GM19438 (cell line): ENCODE results near the gene URAD.

Experiments used
- ATAC-seq: cut with Tn5 transposase; IDR thresholded peaks from one replicate; pipeline ENCODE4 v1.9.1; 2021; ENCODE audit warnings: low read depth; ENCODE audit not compliant: unreplicated experiment

URAD gene

DNA sequence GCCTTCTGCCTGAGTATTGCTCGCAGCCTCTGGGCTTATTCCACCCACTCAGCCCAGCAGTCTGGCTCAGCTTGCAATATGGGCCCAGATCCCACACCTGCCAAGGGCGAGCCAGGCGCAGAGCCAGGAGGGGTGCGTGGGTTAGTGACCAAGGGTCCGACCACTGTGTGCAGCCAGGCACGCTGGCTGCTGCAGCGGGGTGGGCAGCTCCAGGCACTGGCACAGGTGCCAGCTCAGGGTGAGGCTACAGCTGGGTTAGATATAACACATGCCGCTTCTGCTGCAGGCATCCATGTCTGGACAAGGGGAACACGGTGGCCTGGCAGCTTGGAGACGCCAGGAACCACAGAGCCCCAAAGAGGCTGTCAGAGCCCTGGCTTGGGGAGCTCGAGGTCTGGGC, 12.6 kb upstream of the URAD start:
- no peak for ATAC-seq

DNA sequence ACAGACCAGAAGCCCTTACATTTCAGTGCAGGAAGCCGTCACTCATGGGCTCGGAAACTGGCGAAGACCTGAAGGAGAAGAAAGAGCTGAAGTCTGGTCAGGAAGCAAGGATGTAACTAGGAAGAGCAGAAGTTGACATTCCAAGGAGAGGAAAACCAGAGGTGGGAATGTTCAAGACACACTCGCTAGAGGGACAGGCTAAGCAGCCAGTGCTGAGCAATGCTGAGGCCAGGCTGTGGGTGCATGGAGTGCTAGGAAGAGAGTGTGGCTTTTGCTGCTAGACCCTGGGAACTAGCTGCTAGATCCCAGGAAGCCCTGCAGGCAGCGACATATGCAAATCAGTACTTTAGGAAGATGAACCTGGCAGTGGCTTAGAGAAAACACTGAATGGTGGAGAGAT, 12.1 kb upstream of the URAD start:
- ATAC-seq, result no peak

DNA sequence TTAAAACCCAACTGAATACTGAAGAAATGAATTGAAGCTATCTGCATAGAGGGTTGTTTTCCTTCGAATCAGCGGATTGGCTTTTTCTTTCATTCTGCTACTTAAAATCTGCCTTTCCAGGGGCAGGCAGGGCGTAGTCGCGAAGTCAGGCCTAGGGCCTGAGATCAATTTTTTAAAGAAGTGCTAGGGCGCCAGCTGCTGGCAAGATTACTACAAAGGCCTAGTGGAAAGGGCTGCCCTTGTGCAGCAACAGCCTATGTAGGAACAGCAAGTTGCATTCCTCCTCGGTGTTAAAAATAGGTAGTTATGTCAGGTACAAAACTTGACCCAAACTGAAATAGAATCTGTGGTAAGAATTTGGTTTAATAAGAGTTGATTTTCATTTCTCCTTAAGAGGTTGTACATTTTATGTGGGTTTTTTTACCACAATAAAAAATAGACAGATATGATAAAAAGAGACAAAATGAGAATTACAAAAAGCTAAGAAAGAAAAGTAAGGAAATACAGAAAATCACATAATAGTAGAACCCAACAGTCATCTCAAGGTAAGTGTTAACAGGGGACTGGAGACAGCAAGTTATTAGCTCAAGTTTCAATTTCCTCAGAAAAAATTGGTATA, 9.5 kb upstream of the URAD start:
- ATAC-seq, result no peak

DNA sequence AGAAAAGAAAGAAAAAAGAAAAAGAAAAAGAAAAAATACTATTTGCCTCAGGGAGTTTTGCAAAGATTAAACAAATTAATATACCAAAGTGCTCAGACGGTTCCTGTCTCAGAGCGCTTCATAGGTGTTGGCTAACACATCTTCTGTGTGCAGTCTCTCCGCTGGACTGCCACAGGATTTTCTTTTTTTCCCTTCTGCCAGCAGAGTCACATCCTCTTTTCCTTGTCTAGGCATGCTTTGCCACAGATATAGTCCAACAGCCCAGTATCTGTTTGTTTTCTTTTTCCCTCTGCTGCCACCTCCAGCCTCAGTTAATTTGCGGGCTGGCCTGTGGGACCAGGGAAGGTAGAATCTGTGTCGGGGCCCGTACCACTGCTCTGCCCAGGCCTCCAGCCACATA, 3.4 kb upstream of the URAD start:
- ATAC-seq, result no peak

DNA sequence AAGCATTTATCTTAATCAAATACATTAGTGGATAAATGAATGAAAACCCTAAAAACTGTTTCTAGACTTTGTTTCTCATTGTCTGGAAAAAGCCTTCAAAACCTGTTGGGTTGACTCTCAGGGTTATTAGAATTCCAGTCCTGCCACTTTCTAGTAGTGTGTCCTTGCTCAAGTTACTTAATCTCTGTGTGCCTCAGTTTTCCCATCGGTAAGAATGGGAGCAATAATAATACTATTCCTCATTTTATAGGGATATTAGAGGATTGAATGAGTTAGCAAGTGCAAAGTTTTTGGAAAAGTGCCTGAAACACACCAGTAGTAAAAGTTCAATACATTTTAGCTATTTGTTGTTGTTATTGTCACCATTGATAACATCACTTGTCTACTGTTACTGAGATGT, 2.9 kb downstream of the URAD start:
- ATAC-seq, result no peak

DNA sequence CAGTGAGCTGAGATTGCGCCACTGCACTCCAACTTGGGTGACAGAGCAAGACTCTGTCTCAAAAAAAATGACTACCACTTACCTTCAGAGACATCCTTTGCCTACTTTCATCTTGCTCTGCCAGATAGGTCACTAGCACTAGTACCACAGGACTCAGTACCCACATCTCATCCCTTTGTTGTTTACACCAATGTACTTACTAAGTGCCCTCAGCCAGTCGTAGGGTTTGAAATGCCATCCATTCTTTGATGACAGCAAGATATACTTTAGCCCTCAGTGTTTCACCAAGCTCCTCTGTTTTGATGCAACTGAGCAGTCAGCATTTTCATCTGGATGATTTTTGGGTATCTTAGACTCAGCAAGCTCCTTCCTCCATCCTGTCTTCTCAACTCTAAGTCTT, 6.1 kb downstream of the URAD start:
- no peak for ATAC-seq

DNA sequence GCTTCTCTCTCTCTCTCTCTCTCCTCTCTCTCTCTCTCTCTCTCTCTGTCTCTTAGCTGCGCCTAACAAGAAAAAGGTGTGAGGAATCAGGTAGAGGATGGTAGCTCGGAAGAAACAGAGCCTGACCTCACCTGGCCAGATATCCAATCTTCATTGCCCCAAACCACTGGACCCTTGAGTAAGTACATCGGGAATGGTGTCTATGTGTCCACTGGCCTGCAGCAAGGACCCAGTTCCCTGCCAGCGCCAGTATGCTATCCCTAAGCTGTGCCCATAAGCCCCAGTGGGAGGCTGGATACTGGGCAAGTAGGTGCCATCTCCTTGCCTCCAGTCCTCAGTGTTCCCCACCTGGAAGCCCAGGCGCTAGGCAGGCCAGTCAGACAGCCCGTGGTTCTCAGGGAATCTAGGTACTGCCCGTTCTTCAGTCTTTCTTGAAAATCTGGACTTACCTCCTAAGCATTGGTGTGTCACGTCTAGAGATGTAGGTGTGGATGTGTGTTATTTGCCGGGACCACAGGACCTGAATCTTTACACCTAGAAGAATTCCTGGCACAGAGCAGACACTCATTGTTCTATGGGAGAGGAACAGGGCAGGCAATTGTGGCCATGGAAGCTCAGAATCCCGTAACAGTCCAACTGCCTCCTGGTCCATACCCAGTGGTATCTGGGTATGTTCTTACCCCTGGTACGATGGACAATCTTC, 7.3 kb downstream of the URAD start:
- ATAC-seq, result no peak

DNA sequence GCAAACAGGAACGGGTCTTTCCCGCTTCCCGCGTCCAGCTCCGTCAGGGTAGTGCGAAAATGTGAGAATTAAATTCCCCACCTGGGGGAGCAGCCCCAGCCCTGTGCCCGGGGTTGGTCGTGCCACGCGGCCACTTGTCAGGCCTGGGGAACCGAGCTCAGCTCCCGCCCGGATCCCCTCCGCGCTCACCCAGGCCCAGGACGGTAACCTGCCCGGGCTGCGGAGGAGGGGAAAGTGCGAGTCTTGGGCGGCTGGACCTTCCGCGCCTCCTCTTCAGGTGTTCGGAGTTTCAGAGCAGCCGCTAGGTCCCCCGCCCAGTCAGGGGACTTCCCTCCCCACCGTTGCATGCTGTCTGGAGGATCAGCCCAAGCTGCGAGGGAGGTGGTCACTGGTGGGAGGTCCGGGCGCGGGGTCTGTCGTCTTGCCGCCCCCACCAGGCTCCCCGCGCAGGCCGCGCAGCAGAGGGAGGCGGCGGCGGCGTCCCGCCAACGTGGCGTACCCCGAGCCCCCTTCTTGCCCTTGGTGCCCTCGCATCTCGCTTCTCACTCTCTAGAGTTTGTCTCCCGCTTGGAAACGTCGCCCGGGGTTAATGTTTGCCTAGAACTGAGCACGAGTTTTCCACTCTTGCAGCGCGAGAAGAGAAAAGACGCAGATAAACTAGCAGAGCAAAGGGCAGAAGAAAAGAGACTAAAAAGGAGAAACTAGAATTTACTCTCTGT, 8.1 kb downstream of the URAD start:
- ATAC-seq, result no peak

DNA sequence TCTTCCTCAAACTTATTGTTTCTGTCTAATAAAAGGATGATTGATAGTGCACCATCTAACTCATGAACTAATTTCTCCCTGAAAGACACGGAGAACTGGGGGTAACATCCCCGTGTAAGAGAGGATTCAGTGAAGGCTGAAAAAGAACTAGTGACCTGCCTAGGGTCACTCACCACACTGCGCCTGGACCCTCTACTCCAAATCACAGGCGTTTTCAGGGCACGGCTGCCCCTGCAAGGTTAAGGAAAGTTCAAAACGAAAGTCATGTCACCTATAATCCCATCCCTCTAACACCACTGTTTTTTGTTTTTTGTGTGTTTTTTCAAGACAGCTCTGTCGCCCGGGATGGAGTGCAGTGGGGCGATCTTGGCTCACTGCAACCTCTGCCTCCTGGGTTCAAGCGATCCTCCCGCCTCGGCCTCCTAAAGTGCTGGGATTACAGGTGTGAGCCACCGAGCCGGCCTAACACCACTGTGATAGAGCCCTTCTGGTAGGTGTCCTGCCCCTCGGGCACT, 8.7 kb downstream of the URAD start:
- no peak for ATAC-seq

DNA sequence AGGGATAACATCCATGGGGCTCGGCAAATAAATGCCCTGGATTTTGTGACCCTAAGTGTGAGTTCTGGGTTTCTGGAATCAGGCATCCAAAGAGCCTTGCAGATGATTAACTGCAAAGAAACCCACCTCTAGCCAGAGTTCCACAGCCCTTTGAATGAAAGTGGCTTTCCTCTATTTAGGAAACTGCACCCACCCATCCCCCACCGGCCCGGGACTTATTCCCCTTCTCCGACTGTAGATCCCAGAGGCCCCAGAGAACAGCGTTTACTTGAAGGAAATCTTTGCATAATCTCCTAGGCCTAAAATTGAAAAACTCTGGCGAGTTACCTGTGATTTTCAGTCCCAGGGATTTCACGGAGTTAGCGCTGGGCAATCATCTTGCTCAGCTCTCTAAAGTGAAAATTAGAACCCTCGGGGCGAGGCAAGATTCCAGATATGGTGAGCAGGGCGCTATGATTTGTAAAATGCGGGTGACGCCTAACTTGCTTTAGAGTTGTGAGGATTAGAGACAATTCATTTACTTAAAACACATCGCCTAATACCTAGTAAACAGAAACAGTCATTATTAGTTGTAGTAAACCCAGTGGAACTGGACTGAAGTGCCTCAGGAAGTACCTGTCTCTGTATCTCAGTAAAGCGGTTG, 9.4 kb downstream of the URAD start:
- ATAC-seq, result no peak

DNA sequence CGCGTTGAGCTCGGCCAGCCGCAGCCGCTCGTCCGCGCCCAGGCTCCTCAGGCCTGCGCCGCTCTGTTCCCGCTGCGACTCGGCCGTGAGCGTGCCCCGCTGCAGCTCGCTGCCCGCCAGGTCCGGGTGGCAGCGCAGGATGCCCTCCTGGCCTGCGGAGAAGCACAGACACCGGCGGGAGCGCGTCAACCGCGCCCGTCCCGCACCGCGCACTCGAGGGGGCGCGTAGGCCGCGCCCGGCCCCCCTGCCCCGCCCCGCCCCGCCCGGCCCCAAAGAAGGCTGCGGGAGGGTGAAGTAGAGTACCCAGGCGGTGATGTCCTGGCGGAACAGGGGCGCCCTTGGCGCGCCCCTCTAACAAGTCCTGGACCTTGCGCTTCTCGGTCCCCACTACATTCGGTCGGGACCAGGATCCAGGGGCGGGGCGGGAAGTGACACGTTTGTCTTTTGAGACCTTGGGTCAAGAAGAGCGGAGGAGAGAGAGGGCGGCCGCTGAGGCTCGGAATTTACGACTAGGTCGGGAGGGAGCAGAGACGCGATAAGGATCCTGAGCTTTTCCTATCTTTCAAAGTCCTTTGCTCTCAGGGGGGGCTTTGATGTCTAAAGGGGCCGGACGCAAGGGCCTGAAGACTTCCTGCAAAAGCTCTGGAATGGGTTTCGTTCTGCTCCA, 10.1 kb downstream of the URAD start:
- ATAC-seq, result no peak

DNA sequence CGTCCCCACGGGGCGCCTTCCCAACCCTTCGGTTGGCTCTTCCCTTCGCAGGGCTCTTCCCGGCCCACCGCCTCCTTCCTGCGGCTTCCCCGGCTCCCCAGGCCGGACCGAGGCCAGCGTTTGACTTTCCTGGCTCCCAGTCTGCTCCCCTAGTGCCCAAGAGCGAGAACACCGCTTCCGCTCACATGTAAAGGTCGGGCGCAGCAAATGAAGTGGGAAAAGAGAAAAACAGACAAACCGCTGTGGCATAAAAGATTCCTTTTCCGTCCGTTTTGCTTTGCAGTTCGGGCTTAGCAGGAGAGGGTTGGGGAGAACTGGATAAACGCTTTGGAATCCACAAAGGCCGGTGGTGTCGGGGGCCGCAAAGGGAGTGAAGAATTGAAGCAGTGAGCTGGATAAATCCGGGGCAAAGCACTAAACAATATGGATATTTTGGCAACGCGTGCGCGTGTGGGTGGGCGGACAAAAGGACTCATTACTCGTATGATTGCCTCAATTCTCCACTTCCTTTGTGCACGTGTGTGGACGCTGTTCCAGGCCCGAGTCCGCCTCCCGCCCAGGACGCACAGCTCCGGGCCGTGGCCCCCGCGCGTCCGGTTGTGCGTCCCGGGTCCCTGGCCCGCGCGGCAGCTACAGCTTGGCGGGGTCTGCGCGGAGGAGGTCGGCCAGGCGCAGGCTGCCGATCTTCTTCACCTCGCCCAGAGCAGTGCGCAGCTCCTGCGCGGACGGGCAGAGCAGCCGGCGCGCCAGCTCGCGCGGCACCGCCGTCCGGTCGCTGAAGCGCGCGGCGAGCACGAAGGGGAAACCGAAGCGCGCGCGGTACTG, 10.8 kb downstream of the URAD start:
- ATAC-seq, result no peak

DNA sequence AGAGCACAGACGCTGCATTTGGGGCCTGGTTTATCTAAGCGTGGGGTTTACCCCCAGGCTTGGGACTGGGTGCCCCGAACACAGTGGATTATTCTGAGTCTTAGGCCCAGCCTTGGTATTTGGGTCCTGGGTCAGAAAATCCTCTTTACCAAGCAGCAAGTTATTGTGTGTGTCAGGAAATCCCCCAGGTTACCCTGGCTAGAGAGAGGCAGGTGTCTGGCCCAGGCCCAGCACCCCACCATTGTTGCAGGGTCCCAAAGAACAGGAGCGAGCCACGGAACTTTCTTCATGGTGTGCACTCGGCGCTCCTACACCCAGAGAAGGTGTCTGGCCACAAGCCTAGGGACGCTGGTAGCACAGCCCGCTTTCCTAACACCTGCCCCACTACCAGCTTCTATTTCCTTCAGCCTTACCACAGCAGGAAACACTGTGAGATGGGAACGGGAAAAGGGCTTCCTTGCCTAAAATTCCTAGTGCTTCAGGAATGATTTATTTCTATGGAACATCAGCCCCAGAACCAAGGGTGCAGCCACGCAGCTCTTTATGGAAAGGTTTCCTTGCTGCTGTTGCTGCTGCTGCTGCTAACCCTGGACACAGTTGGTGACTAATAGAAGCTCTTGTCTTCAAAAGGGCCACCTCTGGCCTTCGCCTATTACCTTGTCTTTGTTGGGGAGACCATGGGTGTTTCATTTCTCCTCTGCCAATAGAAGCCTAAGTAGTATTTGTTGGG, 12.0 kb downstream of the URAD start:
- ATAC-seq, result no peak

DNA sequence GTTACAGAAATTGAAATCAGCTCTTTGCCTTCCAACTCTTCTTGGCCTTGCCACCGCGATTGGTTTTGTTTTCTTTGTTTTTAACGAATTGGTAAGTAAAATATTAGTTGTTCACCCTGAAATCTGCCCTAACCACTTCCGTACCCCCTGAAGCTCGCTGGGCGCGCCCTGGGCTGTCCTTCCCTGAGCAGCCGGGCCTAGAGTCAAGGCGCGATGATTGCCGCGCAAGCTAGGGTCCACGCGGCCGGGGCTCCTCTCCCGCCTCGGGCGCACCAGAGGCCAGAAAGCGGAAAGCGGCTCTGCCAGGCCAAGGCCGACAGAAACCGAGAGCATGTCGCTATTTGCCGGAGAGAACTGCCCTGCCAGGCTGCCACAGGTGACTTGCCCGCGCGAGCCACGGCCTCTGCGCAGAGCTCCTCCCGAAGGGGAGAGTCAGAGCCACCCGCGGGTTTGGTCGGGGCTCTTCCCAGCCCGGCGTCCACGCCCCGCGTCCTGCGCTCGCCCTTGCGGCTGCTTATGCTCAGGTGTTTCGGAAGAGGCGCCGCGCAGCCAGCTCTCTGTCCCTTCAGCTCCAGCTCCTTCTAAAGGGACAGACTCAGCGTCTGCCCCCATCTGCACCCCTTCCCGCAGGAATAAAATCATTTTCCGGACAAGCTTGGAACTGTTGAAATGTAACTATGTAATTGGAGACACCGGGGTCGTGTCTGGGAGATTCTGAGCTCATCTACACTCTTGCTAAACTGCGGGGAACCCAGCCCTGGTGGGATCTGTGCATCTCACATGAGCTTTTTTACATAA, 12.7 kb downstream of the URAD start:
- ATAC-seq, result no peak

DNA sequence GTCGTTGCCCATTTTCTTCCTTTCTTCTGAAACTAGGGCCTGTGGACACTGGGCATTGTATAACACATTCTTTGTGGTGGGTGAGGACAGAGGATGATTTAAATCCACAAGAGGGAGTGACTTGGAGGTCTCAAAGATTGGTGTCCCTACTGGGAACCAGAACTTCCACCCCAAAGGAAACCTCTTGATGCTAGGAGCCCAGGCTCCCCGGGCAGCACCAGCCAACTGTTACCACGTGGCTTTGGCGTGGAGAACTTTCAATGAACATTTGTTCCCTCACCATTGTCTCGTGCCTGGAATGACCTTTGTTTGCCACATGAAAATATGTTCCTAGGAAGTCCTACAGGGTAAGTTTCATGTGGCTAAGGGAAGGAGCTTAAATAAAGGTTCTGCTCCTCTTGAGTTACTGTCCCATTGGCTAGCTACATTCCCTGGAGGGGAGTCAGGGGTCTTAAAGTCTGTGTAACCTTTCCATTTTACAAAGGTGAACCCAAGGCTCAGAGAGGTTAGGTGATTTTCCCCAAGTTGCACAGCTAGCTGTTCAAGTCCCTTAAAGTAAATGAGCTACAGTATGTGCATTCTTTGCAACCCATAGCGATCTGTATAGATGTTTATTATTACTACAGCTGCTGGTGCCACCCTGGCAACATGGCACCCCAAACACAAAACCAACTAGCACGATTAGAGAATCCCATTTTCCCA, 14.4 kb downstream of the URAD start:
- ATAC-seq, result no peak

DNA sequence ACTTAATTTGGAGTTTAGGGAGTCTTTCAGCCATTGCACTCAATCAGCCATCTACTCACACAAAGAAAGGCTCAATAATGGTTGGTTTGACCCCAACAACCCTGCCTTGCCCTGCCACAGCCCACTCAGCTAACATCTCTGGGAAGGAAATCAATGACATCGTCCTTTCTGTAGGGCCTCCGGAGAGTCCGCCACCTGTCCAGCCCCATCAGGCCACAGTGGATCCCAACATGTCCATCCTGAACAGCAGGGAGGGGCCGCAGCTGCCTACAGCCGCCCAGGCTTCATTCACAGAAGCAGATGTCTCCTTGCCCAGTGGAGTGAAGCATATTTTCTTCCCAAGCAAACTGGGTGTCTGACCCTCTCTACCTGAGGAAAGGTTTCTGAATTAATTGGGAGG, 15.2 kb downstream of the URAD start:
- no peak for ATAC-seq

DNA sequence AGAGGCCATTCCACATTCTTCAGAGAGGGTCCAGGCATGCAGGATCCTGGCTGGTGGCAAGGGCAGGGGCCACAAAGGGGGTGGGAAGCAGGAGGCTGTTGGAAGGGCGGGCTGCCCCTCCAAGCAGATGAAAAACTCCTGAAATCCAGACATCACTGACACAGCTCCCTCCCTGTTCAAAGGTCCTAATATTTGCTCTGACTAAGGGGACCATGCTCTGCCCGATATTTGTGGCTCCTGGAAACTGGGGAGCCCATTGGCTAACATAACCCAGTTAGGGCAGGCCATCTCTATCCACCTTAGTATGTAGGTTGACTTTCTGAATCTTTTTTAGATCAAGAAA, 16.0 kb downstream of the URAD start:
- ATAC-seq, result no peak
